ENCODE data around the gene NPTN.

The NPTN gene

DNA sequence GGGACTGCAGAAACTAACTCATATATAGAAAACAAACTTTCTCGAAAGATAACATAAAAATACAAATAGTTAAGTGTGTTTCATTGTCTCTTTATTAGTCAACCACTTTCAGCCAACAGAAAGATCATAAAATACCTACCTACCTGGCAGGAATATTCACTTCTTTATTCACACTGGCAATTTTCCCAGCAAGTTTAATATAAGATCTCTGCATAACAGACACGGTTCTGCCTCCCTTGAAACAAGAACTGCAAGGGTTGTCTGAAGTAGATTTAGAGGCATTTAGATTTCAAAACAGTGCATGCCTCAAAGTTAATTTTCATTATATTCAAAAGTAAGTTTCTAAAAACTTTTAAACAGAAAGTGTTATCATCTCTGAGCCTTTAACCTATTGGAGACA, 7.1 kb downstream of the NPTN start:
- H3K27ac ChIP-seq, result no peak overlapping the region
- no peak overlapping the region for H3K4me3 ChIP-seq (ENCODE audit: low read depth, low read length)
- no peaks in the 10 kb centered on the region for H3K27me3 ChIP-seq (ENCODE audit: insufficient read depth, low read depth, severe bottlenecking)
- TF ChIP-seq, protein P1, sequence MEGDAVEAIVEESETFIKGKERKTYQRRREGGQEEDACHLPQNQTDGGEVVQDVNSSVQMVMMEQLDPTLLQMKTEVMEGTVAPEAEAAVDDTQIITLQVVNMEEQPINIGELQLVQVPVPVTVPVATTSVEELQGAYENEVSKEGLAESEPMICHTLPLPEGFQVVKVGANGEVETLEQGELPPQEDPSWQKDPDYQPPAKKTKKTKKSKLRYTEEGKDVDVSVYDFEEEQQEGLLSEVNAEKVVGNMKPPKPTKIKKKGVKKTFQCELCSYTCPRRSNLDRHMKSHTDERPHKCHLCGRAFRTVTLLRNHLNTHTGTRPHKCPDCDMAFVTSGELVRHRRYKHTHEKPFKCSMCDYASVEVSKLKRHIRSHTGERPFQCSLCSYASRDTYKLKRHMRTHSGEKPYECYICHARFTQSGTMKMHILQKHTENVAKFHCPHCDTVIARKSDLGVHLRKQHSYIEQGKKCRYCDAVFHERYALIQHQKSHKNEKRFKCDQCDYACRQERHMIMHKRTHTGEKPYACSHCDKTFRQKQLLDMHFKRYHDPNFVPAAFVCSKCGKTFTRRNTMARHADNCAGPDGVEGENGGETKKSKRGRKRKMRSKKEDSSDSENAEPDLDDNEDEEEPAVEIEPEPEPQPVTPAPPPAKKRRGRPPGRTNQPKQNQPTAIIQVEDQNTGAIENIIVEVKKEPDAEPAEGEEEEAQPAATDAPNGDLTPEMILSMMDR (IDR thresholded peaks at IDR 0.05; ENCODE audit: low read depth, low read length), result no peak
- no peaks in the 10 kb centered on the region for H3K36me3 ChIP-seq
- H3K9me3 ChIP-seq (ENCODE audit: severe bottlenecking), result no peaks in the 10 kb centered on the region
- DNase-seq, result no peak

DNA sequence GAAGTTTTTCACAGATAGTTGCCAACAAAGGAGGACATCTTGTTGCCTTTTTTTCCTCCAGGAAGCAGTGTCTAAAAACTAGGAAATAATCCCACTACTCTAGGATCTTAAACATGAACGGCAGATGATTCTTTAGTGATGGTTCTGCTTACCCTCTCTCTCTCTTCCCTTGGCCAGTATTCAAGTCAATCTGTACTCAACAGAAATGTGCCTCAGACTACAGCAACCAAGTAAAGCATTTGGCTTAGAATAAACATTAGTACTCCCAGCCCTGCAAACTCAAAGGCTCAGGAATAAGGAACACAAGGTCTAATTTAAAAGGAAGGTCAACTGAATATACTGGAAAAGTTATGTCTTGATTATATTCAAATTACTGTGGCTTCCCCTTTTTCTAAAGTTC, 8.7 kb downstream of the NPTN start:
- Histone ChIP-seq H3K27ac (no peak overlapping the region), H3K9me3 (ENCODE audit: severe bottlenecking) (no peaks in the 10 kb centered on the region), H3K4me3 (ENCODE audit: low read depth, low read length) (no peak overlapping the region), H3K27me3 (ENCODE audit: insufficient read depth, low read depth, severe bottlenecking) (no peaks in the 10 kb centered on the region), H3K36me3 (no peaks in the 10 kb centered on the region)
- TF ChIP-seq, protein P1 (IDR thresholded peaks at IDR 0.05; ENCODE audit: low read depth, low read length), result no peak
- no peak for DNase-seq

DNA sequence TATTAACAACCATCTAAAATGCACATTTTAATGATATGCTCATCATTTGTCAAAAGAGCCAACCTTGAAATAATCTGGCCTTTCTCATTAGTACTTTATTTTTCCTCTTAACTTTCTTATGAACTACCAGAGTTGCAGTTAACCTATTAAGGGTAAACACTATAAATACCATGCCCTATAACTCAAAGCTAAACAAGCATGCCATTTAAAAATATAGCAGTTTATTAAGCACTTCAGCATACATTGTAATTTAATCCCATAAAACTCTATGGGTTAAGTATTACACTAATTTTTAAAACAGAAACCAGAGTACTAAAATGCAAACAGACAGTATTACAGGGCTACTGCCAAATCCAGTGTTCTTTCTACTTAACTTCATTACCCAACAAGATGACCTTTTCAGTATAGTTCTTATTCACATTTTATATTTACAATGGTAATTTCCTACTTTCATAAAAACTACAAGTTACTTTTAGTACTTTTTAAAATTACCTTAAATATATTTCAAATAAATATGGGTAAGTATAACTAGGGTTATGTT, 11.8 kb downstream of the NPTN start:
- H3K27me3 ChIP-seq (ENCODE audit: insufficient read depth, low read depth, severe bottlenecking), result no peaks in the 10 kb centered on the region
- H3K36me3 ChIP-seq, result no peaks in the 10 kb centered on the region
- H3K4me3 ChIP-seq (ENCODE audit: low read depth, low read length), result no peak overlapping the region
- H3K9me3 ChIP-seq (ENCODE audit: severe bottlenecking), result no peaks in the 10 kb centered on the region
- TF ChIP-seq, protein P1 (IDR thresholded peaks at IDR 0.05; ENCODE audit: low read depth, low read length), result no peak
- H3K27ac ChIP-seq, result no peak overlapping the region
- no peak for DNase-seq

DNA sequence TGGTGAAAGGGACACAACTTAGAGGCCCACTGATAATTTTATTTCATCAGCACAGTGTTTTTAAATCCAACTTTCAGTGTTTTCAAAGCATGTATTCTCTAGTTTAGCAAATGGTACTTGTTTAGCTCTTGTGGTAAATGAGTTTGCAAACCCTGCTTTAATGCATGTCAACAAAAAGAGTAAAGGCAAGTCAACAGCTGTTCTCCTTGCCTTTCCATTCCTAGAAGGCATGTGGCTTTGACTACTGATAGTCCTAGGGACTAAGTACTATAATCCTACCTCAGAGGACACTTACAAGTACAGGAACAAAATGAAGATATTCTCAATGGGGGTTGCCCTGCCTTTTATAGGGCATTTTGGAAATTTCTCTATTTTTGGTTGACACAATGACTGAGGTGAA, 13.1 kb downstream of the NPTN start:
- H3K27ac ChIP-seq, result no peak overlapping the region
- H3K4me3 ChIP-seq (ENCODE audit: low read depth, low read length), result no peak overlapping the region
- TF ChIP-seq, protein P1 (IDR thresholded peaks at IDR 0.05; ENCODE audit: low read depth, low read length), result no peak
- H3K36me3 ChIP-seq, result no peaks in the 10 kb centered on the region
- H3K9me3 ChIP-seq (ENCODE audit: severe bottlenecking), result no peaks in the 10 kb centered on the region
- H3K27me3 ChIP-seq (ENCODE audit: insufficient read depth, low read depth, severe bottlenecking), result no peaks in the 10 kb centered on the region
- DNase-seq, result no peak

DNA sequence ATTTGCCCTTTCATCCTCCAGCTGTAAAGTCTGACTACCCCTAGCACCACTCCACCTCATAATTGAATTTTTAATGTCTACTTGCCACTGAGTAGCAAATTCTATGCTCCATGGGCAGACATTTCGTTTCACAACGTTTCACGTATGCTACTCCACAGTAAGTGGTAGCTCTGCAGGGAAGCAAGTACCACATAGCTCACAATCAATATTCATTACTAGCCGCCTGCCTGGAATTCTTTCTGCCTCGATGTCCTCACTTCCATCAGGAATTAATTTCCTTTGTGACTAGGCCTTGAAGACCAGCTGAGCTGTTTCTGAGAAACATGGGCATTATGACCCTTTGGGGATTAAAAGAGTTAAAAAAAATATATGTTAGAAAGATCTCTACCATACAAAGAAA, 15.3 kb downstream of the NPTN start:
- Histone ChIP-seq H3K27me3 (ENCODE audit: insufficient read depth, low read depth, severe bottlenecking) (no peaks in the 10 kb centered on the region), H3K9me3 (ENCODE audit: severe bottlenecking) (no peaks in the 10 kb centered on the region), H3K36me3 (no peaks in the 10 kb centered on the region), H3K4me3 (ENCODE audit: low read depth, low read length) (no peak overlapping the region), H3K27ac (no peak overlapping the region)
- DNase-seq, result no peak
- TF ChIP-seq, protein P1 (IDR thresholded peaks at IDR 0.05; ENCODE audit: low read depth, low read length), result no peak

DNA sequence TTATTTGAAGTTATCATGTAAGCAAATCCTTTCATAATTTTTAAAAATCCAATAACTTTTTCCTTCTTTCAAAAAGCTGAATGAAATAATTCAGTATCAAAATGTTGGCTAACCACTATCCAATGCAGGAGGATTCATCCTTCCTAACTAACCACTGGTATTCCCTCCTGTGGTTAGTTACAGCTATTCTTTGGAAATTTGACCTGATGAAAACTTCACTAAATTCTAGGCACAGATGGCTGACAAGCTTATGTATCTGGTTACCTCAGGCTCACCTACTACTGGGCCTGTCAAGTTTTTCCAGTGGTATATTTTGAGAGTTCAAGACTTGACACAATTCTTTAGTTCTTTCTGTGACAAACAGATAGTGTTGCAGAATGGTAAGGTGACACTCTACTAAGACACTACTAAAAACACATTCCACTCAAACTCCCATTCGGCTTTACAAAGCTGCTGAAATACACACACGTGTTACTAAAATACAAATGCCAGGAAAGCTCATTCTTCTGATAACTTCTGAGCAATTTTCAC, 15.8 kb downstream of the NPTN start:
- no peak overlapping the region for H3K27ac ChIP-seq
- no peaks in the 10 kb centered on the region for H3K36me3 ChIP-seq
- no peaks in the 10 kb centered on the region for H3K27me3 ChIP-seq (ENCODE audit: insufficient read depth, low read depth, severe bottlenecking)
- no peaks in the 10 kb centered on the region for H3K9me3 ChIP-seq (ENCODE audit: severe bottlenecking)
- no peak overlapping the region for H3K4me3 ChIP-seq (ENCODE audit: low read depth, low read length)
- no peak for DNase-seq
- TF ChIP-seq, protein P1 (IDR thresholded peaks at IDR 0.05; ENCODE audit: low read depth, low read length), result no peak
